Right atrium auricular region (tissue), 2 donors: ENCODE measurements around the gene AMBRA1. TPM values are rescaled to one million over a fixed set of nuclear protein-coding genes. Genes with fewer than 3 reads are reported as not detected.

Source experiments
- DNase-seq: peaks from one replicate; pipeline ENCODE4 v3.0.0-alpha.2; 2019; ENCODE audit warnings: low spot score
- H3K27ac ChIP-seq, 2 donors: fragments of 200-600 bp; sonication (generic); 1 replicate in 1 of 2; 2 replicates in 1 of 2; pipeline ENCODE4 v1.5.1; 2016 to 2019
- H3K27me3 ChIP-seq, 2 donors: fragments of 200-600 bp; sonication (generic); one replicate each; pipeline versions ENCODE4 v1.5.1 to v1.6.0; 2017 to 2019
- H3K36me3 ChIP-seq: fragments of 200-600 bp; sonication (generic); one replicate; pipeline ENCODE4 v1.5.1; 2016
- H3K4me1 ChIP-seq, 2 donors: fragments of 200-600 bp; sonication (generic); one replicate each; pipeline versions ENCODE4 v1.5.1 to v1.6.0; 2017 to 2019
- H3K4me3 ChIP-seq, 2 donors: fragments of 200-600 bp; sonication (generic); 1 replicate in 1 of 2; 2 replicates in 1 of 2; pipeline ENCODE4 v1.5.1; 2017 to 2019; ENCODE audit warnings: mild to moderate bottlenecking in 1 of 2, moderate library complexity in 1 of 2
- H3K9me3 ChIP-seq, 2 donors: fragments of 200-600 bp; sonication (generic); one replicate each; pipeline ENCODE4 v1.5.1; 2019
- CTCF ChIP-seq, 2 donors: fragments of 200-600 bp; sonication (generic); IDR thresholded peaks; one replicate each; pipeline ENCODE4 v1.5.1; 2019; ENCODE audit warnings: antibody characterized with exemption in 2 of 2
- total RNA-seq, 2 donors: library from RNA; depleted of rRNA; stranded (reverse); fragments of >200 nt; gene quantifications; one replicate each; pipeline ENCODE4 v1.1.0, GENCODE V29; 2016

Gene AMBRA1
- total RNA-seq, 2 donors from 2014 or later, result 16.8 to 22.0 TPM

- no peak for DNase-seq
- Histone ChIP-seq H3K9me3 (no peaks in the 10 kb centered on the region), H3K4me1 (peaks cover 5 to 76% of the 10 kb centered on the region in 2 donors), H3K36me3 (peaks cover 21% of the 10 kb centered on the region), H3K27ac (peak overlapping the region; percentile 88 to 90), H3K27me3 (no peaks in the 10 kb centered on the region), H3K4me3 (no peak overlapping the region)
- no peak for TF ChIP-seq CTCF (IDR thresholded peaks at IDR 0.05)
Measured at GRCh38 chr11:46364791-46365190, 229.0 kb downstream of the AMBRA1 start.

GRCh38 chr11:46364056-46364455, 229.8 kb downstream of the AMBRA1 start:
- peaks cover 14% of the 10 kb centered on the region for H3K36me3 ChIP-seq
- DNase-seq, result no peak
- H3K9me3 ChIP-seq, result no peaks in the 10 kb centered on the region
- peak overlapping the region in 1 of 2 donors; percentile 52 for H3K4me3 ChIP-seq
- no peaks in the 10 kb centered on the region for H3K27me3 ChIP-seq
- peak overlapping the region; percentile 88 to 90 for H3K27ac ChIP-seq
- no peak for TF ChIP-seq CTCF (IDR thresholded peaks at IDR 0.05)
- H3K4me1 ChIP-seq, result peaks cover 5 to 76% of the 10 kb centered on the region in 2 donors

GRCh38 chr11:46363455-46364005, 230.3 kb downstream of the AMBRA1 start:
- peak in 1 of 2 donors; percentile 43 for TF ChIP-seq CTCF (IDR thresholded peaks at IDR 0.05)
- Histone ChIP-seq H3K36me3 (peaks cover 9% of the 10 kb centered on the region), H3K4me1 (peaks cover 5 to 76% of the 10 kb centered on the region in 2 donors), H3K4me3 (peak overlapping the region; percentile 6 to 52), H3K9me3 (no peaks in the 10 kb centered on the region), H3K27ac (peak overlapping the region; percentile 88 to 90), H3K27me3 (no peaks in the 10 kb centered on the region)
- peak; percentile 74 for DNase-seq

GRCh38 chr11:46363031-46363407, 230.8 kb downstream of the AMBRA1 start:
- Histone ChIP-seq H3K9me3 (no peaks in the 10 kb centered on the region), H3K4me3 (peak overlapping the region; percentile 6 to 52), H3K36me3 (peaks cover 3% of the 10 kb centered on the region), H3K27ac (peak overlapping the region; percentile 88 to 90), H3K27me3 (no peaks in the 10 kb centered on the region), H3K4me1 (peaks cover 5 to 80% of the 10 kb centered on the region in 2 donors)
- no peak for TF ChIP-seq CTCF (IDR thresholded peaks at IDR 0.05)
- DNase-seq, result peak; percentile 86

- Histone ChIP-seq H3K4me1 (peaks cover 5 to 80% of the 10 kb centered on the region in 2 donors), H3K9me3 (no peaks in the 10 kb centered on the region), H3K27ac (peak overlapping the region; percentile 88 to 90), H3K27me3 (no peaks in the 10 kb centered on the region), H3K36me3 (no peaks in the 10 kb centered on the region), H3K4me3 (peak overlapping the region; percentile 38 to 52)
- no peak for DNase-seq
- no peak for TF ChIP-seq CTCF (IDR thresholded peaks at IDR 0.05)
Measured at GRCh38 chr11:46362156-46363030, 231.4 kb downstream of the AMBRA1 start.
